Measurements from ENCODE around the gene F10.

GRCh38 chr13:113125506-113126264, 3.1 kb downstream of the F10 start:
- no peak for TF ChIP-seq CTCF (conservative IDR thresholded peaks at IDR 0.05 in 1 of 2, IDR thresholded peaks at IDR 0.05 in 1 of 2; ENCODE audit: extremely low read depth in 1 of 2, insufficient read depth in 1 of 2, low read depth in 1 of 2, low read length in 2 of 2)
- TF ChIP-seq EZH2 (IDR thresholded peaks at IDR 0.05; ENCODE audit: borderline replicate concordance, low read length), result no peak
